GM18907 (cell line): ENCODE measurements around the gene HIGD1A.
A peak's percentile ranks its signal among the peaks of the same experiment; 100 is the strongest.

Experiments used
- ATAC-seq: cut with Tn5 transposase; IDR thresholded peaks from one replicate; pipeline ENCODE4 v1.9.1; 2021; ENCODE audit warnings: mild to moderate bottlenecking, moderate library complexity; ENCODE audit not compliant: unreplicated experiment

Gene HIGD1A

GRCh38 chr3:42804106-42804830 lies at the start of gene HIGD1A:
Gene HIGD1A, minus strand, starts transcription at chr3:42804490. Its CDS starts 10,237 bp downstream, at chr3:42794253.
- peak; percentile 98 for ATAC-seq

GRCh38 chr3:42853739-42854302 lies 49.5 kb upstream of the HIGD1A start:
- no peak for ATAC-seq

GRCh38 chr3:42853056-42853455 lies 48.8 kb upstream of the HIGD1A start:
- ATAC-seq = no peak

GRCh38 chr3:42852441-42852840 lies 48.2 kb upstream of the HIGD1A start:
- no peak for ATAC-seq

GRCh38 chr3:42851228-42851834 lies 47.0 kb upstream of the HIGD1A start:
- ATAC-seq = no peak

- ATAC-seq = no peak
These were observed 46.0 kb upstream of the HIGD1A start for GRCh38 chr3:42850263-42850662.

- ATAC-seq = no peak
These were observed 44.7 kb upstream of the HIGD1A start for GRCh38 chr3:42849017-42849416.

GRCh38 chr3:42847731-42848130 lies 43.4 kb upstream of the HIGD1A start:
- no peak for ATAC-seq

GRCh38 chr3:42846685-42847522 lies 42.6 kb upstream of the HIGD1A start:
- ATAC-seq = peak; percentile 49

- no peak for ATAC-seq
These were observed 40.5 kb upstream of the HIGD1A start for GRCh38 chr3:42844815-42845214.

- ATAC-seq = no peak
These were observed 40.1 kb upstream of the HIGD1A start for GRCh38 chr3:42844412-42844713.

- ATAC-seq = no peak
These were observed 39.6 kb upstream of the HIGD1A start for GRCh38 chr3:42843713-42844411.

- no peak for ATAC-seq
These were observed 37.0 kb upstream of the HIGD1A start for GRCh38 chr3:42841332-42841731.

- peak; percentile 89 for ATAC-seq
These were observed 35.3 kb upstream of the HIGD1A start for GRCh38 chr3:42839616-42840015.

GRCh38 chr3:42838571-42838970 lies 34.3 kb upstream of the HIGD1A start:
- ATAC-seq = no peak

GRCh38 chr3:42836150-42837123 lies 32.1 kb upstream of the HIGD1A start:
- no peak for ATAC-seq

- ATAC-seq = peak; percentile 68
These were observed 27.0 kb upstream of the HIGD1A start for GRCh38 chr3:42831321-42831713.

GRCh38 chr3:42830437-42831320 lies 26.4 kb upstream of the HIGD1A start:
- ATAC-seq = no peak
